ENCODE results near the gene AGXT2.

DNA sequence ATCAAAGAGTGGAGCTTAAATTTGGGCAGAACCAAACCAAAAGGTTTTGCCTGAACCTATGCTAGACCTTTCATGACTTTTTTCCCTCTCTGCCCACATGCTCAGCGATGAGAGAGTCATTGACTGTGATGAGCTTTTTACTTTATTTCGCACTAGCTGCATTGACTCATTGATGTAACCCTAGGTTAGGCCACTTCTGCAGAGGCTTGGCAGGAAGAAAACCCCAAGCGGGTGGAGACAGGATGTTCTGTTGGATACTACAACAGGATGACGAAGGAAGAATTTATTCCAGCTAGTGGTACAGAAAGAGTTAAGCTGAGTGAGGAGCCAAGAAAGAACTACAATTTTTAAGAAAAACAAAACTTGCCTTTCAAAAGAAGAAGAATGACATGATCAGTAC, 18.4 kb downstream of the AGXT2 start:
- TF ChIP-seq, protein P1, sequence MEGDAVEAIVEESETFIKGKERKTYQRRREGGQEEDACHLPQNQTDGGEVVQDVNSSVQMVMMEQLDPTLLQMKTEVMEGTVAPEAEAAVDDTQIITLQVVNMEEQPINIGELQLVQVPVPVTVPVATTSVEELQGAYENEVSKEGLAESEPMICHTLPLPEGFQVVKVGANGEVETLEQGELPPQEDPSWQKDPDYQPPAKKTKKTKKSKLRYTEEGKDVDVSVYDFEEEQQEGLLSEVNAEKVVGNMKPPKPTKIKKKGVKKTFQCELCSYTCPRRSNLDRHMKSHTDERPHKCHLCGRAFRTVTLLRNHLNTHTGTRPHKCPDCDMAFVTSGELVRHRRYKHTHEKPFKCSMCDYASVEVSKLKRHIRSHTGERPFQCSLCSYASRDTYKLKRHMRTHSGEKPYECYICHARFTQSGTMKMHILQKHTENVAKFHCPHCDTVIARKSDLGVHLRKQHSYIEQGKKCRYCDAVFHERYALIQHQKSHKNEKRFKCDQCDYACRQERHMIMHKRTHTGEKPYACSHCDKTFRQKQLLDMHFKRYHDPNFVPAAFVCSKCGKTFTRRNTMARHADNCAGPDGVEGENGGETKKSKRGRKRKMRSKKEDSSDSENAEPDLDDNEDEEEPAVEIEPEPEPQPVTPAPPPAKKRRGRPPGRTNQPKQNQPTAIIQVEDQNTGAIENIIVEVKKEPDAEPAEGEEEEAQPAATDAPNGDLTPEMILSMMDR (IDR thresholded peaks at IDR 0.05; ENCODE audit: low read depth, low read length, poor library complexity, severe bottlenecking) = no peak
- TF ChIP-seq EZH2phosphoT487 (IDR thresholded peaks at IDR 0.05; ENCODE audit: borderline replicate concordance, low read length) = no peak
